AG04450 (cell line): ENCODE data around the gene ZNF441. TPM values are rescaled to one million over a fixed set of nuclear protein-coding genes. Genes with fewer than 3 reads are reported as not detected.

Source experiments
- CTCF ChIA-PET: fragments of 300-600, 350-600 bp; formaldehyde crosslinking; extraction: SDS; loops from one replicate; lab custom pipeline; 2022; ENCODE audit warnings: antibody characterized with exemption, inconsistent platforms; lab: Charles Lee
- POLR2A ChIA-PET: fragments of 350-600 bp; formaldehyde crosslinking; extraction: SDS; loops from one replicate; lab custom pipeline; 2021; ENCODE audit warnings: antibody characterized with exemption, inconsistent platforms; lab: Yijun Ruan, JAX
- DNase-seq: peaks from one replicate; pipeline ENCODE4 v3.0.0-alpha.2; 2011; ENCODE audit warnings: low read depth, low spot score
- H3K27ac ChIP-seq: one replicate; pipeline ENCODE4 v1.5.1; 2012; ENCODE audit warnings: low read depth, low read length, control low read depth
- H3K27me3 ChIP-seq: one replicate; pipeline ENCODE4 v1.6.0; 2012; ENCODE audit warnings: low read length; ENCODE audit not compliant: control insufficient read depth, insufficient read depth
- H3K4me3 ChIP-seq: 2 replicates; pipeline ENCODE4 v1.5.1; 2011; ENCODE audit warnings: mild to moderate bottlenecking, low read depth, low read length, control low read depth
- H3K9me3 ChIP-seq: 2 replicates; pipeline ENCODE4 v1.5.1; 2012; ENCODE audit warnings: low read length; ENCODE audit not compliant: control insufficient read depth, insufficient read depth
- polyA plus RNA-seq: library from polyadenylated mRNA; depleted of rRNA; stranded (reverse); fragments of >200 nt; gene quantifications from 2 replicates; pipeline ENCODE4 v1.2.3, GENCODE V29; 2011
- TF ChIP-seq, protein P1 (sequence below): IDR thresholded peaks from 2 replicates; pipeline ENCODE4 v1.5.1; 2011; ENCODE audit warnings: low read depth, low read length, control low read depth, inconsistent platforms

Gene ZNF441
- polyA plus RNA-seq, 1 experiment = 6.3 TPM

DNA sequence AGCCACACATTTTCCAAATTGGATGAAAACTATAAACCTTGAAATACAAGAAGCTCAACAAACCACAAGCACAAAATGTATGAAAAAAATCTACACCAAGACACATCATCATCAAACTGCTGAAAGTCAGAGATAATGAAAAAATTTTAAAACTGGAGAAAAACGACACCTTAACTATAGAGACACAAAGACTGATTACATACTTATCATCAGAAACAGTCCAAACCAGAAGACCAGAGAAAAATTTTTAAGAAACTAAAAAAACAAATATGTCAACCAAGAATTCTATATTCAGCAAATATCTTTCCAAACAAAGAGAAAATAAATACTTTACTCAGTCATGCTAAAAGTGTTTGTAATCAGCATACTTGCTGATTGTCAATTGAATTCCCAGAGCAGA is 19.5 kb upstream of the ZNF441 start:
- CTCF ChIA-PET = no interaction called here
- H3K27ac ChIP-seq = no peak overlapping the region
- peaks cover 5% of the 10 kb centered on the region; the same call in 1 of the 2 replicates for H3K9me3 ChIP-seq
- POLR2A ChIA-PET = no interaction called here
- no peaks in the 10 kb centered on the region for H3K27me3 ChIP-seq
- no peak for DNase-seq
- H3K4me3 ChIP-seq = no peak overlapping the region
- TF ChIP-seq, protein P1, sequence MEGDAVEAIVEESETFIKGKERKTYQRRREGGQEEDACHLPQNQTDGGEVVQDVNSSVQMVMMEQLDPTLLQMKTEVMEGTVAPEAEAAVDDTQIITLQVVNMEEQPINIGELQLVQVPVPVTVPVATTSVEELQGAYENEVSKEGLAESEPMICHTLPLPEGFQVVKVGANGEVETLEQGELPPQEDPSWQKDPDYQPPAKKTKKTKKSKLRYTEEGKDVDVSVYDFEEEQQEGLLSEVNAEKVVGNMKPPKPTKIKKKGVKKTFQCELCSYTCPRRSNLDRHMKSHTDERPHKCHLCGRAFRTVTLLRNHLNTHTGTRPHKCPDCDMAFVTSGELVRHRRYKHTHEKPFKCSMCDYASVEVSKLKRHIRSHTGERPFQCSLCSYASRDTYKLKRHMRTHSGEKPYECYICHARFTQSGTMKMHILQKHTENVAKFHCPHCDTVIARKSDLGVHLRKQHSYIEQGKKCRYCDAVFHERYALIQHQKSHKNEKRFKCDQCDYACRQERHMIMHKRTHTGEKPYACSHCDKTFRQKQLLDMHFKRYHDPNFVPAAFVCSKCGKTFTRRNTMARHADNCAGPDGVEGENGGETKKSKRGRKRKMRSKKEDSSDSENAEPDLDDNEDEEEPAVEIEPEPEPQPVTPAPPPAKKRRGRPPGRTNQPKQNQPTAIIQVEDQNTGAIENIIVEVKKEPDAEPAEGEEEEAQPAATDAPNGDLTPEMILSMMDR = no peak

DNA sequence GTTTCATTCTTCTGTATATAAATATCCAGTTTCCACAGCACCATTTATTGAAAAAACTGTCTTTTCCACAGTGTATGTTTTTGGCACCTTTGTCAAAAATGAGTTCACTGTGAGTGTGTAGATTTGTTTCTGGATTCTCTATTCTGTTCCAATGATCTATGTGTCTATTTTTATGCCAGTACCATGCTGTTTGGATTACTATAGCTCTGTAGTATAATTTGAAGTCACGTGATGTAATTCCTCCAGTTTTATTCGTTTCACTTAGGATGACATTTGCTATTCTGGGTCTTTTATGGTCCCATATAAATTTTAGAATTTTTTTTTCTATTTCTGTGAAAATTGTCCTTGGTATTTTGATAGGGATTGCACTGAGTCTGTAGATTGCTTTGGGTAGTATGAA is 17.0 kb upstream of the ZNF441 start:
- CTCF ChIA-PET = no interaction called here
- H3K9me3 ChIP-seq = peaks cover 5% of the 10 kb centered on the region; the same call in 1 of the 2 replicates

DNA sequence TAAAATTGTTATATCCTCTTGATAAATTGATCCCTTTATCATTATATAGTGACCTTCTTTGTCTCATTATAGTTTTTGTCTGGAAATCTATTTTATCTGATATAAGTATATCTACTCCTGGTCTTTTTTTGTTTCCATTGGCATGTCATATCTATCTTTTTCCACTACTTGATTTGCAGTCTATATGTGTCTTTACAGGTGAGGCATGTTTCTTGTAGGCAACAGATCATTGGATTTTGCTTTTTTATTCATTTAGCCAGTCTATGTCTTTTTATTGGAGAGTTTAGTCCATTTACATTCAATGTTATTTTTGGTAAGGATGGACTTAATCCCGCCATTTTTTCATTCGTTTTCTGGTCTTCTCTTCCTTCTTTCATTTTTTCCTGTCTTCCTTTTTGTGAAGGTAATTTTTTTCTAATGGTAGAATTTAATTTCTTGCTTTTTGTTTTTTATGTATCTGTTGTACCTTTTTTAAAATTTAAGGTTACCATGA is 14.5 kb upstream of the ZNF441 start:
- CTCF ChIA-PET = no interaction called here
- no peak overlapping the region for H3K27ac ChIP-seq
- no peak for DNase-seq
- no peaks in the 10 kb centered on the region for H3K9me3 ChIP-seq
- TF ChIP-seq, protein P1 = no peak
- no peak overlapping the region for H3K4me3 ChIP-seq
- POLR2A ChIA-PET = no interaction called here
- H3K27me3 ChIP-seq = no peaks in the 10 kb centered on the region

More for the DNA sequence above, 17.0 kb upstream of the ZNF441 start:
- DNase-seq = no peak
- TF ChIP-seq, protein P1 = no peak
- Histone ChIP-seq H3K27ac (no peak overlapping the region), H3K4me3 (no peak overlapping the region), H3K27me3 (no peaks in the 10 kb centered on the region)
- POLR2A ChIA-PET = no interaction called here

DNA sequence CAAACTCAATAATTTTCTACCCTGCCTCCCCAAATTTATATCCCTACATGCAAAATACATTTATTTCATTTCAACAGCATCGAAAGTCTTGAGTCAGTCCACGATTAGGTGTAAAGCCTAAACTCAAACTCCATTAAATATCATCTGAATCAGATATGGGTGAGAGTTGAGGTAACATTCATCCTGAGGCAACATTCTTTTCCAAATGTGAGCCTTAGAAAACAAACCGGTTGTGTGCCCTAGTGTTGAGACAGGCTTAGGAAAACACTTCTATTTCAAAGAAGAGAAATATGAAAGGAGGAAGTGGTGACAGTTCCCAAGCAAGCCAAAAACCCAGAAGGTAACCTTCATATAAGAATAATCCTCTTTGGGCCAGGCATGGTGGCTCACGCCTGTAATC is 12.1 kb upstream of the ZNF441 start:
- no peaks in the 10 kb centered on the region for H3K27me3 ChIP-seq
- TF ChIP-seq, protein P1 = no peak
- no peak overlapping the region for H3K4me3 ChIP-seq
- no peak overlapping the region for H3K27ac ChIP-seq
- ChIA-PET POLR2A (no interaction called here), CTCF (no interaction called here)
- DNase-seq = no peak
- H3K9me3 ChIP-seq = no peaks in the 10 kb centered on the region

DNA sequence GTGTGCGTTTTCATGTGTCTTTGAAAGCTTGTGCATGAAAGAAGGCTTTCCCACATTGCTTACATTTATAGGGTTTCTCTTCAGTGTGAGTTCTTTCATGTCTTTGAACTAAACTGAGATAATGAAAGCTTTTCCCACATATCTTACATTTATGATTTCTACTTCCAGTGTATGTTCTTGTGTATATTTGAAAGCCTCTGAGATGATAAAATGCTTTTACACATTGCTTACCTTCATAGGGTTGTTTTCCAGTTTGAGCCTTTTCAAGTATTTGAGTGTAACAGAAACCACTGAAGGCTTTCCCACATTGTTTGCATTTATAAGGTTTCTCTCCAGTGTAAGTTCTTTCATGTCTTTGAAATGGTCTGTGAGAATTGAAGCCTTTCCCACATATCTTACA is 9.8 kb upstream of the ZNF441 start:
- no peak for DNase-seq
- H3K4me3 ChIP-seq = no peak overlapping the region
- H3K27me3 ChIP-seq = no peaks in the 10 kb centered on the region
- H3K27ac ChIP-seq = no peak overlapping the region
- TF ChIP-seq, protein P1 = no peak
- POLR2A ChIA-PET = no interaction called here
- CTCF ChIA-PET = interaction anchor here (0.7 to 1.7 kb wide), 2 partner anchors 34 to 41 kb away, joined by 4 to 5 read pairs; partner anchors contain the start of gene ZNF491
- no peaks in the 10 kb centered on the region for H3K9me3 ChIP-seq
